Lung (tissue), 12 donors: ENCODE results near the gene TBCD. TPM values are rescaled to one million over a fixed set of nuclear protein-coding genes. Genes with fewer than 3 reads are reported as not detected.

ENCODE experiments used
- ATAC-seq: fragments of 200-7000 bp; cut with Tn5 transposase; one replicate; pipeline ENCODE4 v1.9.1; 2020; ENCODE audit warnings: moderate number of reproducible peaks; ENCODE audit not compliant: insufficient read depth, low FRiP score
- DNase-seq, 3 donors: peaks; one replicate each; pipeline ENCODE4 v3.0.0-alpha.2; 2013 to 2017
- H3K27ac ChIP-seq, 2 donors: one replicate each; pipeline ENCODE4 v1.5.1; 2013; ENCODE audit warnings: mild to moderate bottlenecking in 2 of 2, moderate library complexity in 2 of 2, control low read depth in 1 of 2, inconsistent platforms in 1 of 2, low read depth in 1 of 2, low read length in 1 of 2
- H3K27me3 ChIP-seq, 3 donors: one replicate each; pipeline ENCODE4 v1.5.1; 2013; ENCODE audit warnings: low read length in 2 of 3; ENCODE audit not compliant: control insufficient read depth in 3 of 3, insufficient read depth in 3 of 3
- H3K36me3 ChIP-seq, 4 donors: one replicate each; pipeline ENCODE4 v1.5.1; 2013; ENCODE audit warnings: low read length in 4 of 4, mild to moderate bottlenecking in 1 of 4, moderate library complexity in 1 of 4; ENCODE audit not compliant: control insufficient read depth in 4 of 4, insufficient read depth in 4 of 4
- H3K4me1 ChIP-seq, 5 donors: one replicate each; pipeline ENCODE4 v1.5.1; 2013; ENCODE audit warnings: low read length in 5 of 5, mild to moderate bottlenecking in 2 of 5, moderate library complexity in 1 of 5; ENCODE audit not compliant: control insufficient read depth in 5 of 5, insufficient read depth in 5 of 5
- H3K4me3 ChIP-seq: one replicate; pipeline ENCODE4 v1.5.1; 2013; ENCODE audit warnings: mild to moderate bottlenecking, control low read depth, moderate library complexity
- H3K9ac ChIP-seq, 2 donors: one replicate each; pipeline ENCODE4 v1.5.1; 2013; ENCODE audit warnings: low read length in 2 of 2, control low read depth in 1 of 2; ENCODE audit not compliant: insufficient read depth in 1 of 2
- H3K9me3 ChIP-seq, 4 donors: one replicate each; pipeline ENCODE4 v1.5.1; 2013; ENCODE audit warnings: low read length in 3 of 4, mild to moderate bottlenecking in 1 of 4, moderate library complexity in 1 of 4; ENCODE audit not compliant: control insufficient read depth in 4 of 4, insufficient read depth in 3 of 4
- WGBS, 2 donors: extraction: QIAGEN DNeasy Blood & Tissue Kit; methylation state at CpG; one replicate each; pipeline ENCODE4 v1.1.7; 2013; 5-methylcytosine and 5-hydroxymethylcytosine counted together
- polyA plus RNA-seq, 2 donors: library from polyadenylated mRNA; stranded (reverse); fragments of 200-250 nt; gene quantifications; one replicate each; pipeline ENCODE4 v1.2.1, GENCODE V29; 2013
- total RNA-seq, 2 donors: library from RNA; depleted of rRNA in 1 of 2; stranded (reverse); fragments of >200 nt in 1 of 2; gene quantifications; one replicate each; pipeline ENCODE4 v1.2.1, GENCODE V29; 2014 to 2021
- TF ChIP-seq, protein P1 (sequence below): IDR thresholded peaks from 2 replicates; pipeline ENCODE4 v1.5.1; 2012; ENCODE audit warnings: mild to moderate bottlenecking; ENCODE audit errors: control extremely low read depth, extremely low read depth
- donor health status: control.
- donor health status: control.
- donor health status: Bipolar disorder and iron deficiency.
- donor health status: healthy.
- donor health status: DM: yes; HTN: yes; CAD: no.

TBCD gene
- total and polyA plus RNA-seq, 4 donors, result 57.6 to 119 (median 90.3) TPM

DNA sequence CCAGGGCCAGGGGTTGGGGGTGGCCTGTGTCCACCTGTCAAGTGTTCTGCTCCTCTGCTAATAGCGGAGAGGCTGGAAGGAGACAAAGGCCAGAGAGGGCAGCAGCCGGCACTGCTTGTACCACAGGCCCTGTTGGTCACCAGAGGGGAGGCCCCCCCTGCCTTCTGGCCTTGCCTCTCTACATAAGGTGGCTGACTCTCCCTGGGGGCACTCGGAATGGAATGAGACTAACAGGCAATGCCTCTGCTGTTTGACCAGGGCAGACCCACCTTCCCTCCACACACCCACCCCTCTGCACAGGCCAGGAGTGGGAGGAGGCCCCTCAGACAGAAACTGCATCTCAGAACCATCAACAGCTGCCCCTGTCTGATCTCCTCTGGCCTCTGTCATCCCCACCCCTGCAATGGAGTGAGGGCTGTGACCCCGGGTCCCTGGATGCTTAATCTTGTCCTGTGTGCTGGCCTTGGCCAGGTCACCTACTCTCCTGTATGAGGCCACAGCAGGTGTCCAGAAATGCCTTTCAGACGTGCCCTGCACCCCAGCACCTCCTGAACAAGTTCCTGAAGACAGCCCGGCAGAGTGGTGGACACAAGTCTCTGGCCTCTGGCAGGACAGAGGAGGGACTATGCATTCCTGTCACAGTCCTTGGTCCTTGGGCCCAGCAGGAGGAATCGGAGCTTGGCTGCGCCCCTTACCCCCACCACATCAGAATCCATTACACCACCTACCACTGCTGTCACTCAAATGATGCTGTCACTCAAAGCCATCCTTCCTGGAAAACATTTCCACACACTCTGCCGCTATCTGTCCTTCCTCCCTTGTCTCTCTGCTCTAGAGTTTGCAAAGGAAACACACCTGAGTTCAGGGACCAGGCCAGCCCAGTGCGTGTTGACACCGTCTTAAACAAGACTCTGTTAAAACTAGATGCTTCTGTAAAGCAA is 195.5 kb downstream of the TBCD start:
- DNase-seq, result peak in 1 of 3 donors; percentile 9

DNA sequence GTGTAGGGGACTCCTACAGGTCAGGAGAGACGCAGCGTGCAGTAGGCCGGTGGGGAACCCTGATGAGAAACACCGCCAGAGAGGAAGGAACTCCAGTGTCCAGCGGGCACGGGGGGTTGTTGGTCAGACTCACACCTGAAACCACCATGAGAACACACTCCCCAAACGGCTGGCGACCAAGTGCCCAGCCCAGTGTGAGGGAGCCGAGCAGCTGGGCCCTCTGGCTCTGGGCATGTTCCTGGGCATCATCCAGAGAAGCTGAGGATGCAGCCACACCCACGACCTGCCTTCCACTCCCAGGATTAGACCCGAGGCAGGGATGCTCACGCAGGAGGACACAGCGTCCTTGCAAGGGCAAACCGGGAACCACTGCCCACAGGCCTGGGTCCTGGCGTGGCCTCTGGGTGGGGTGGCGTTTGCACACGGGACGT is 196.2 kb downstream of the TBCD start:
- 96% methylated on average over 18 of the region's 18 CpGs for WGBS, 2 donors
- H3K4me3 ChIP-seq, result no peak overlapping the region
- no peak overlapping the region for H3K9ac ChIP-seq
- H3K9me3 ChIP-seq, result peaks cover 0 to 20% (median 10%) of the 10 kb centered on the region in 4 donors
- ATAC-seq (no peak), DNase-seq (peak in 1 of 3 donors; percentile 8)
- no peak overlapping the region for H3K27ac ChIP-seq
- no peaks in the 10 kb centered on the region for H3K27me3 ChIP-seq
- no peaks in the 10 kb centered on the region for H3K4me1 ChIP-seq
- H3K36me3 ChIP-seq, result peaks cover 11 to 47% (median 13%) of the 10 kb centered on the region in 4 donors
- TF ChIP-seq, protein P1, sequence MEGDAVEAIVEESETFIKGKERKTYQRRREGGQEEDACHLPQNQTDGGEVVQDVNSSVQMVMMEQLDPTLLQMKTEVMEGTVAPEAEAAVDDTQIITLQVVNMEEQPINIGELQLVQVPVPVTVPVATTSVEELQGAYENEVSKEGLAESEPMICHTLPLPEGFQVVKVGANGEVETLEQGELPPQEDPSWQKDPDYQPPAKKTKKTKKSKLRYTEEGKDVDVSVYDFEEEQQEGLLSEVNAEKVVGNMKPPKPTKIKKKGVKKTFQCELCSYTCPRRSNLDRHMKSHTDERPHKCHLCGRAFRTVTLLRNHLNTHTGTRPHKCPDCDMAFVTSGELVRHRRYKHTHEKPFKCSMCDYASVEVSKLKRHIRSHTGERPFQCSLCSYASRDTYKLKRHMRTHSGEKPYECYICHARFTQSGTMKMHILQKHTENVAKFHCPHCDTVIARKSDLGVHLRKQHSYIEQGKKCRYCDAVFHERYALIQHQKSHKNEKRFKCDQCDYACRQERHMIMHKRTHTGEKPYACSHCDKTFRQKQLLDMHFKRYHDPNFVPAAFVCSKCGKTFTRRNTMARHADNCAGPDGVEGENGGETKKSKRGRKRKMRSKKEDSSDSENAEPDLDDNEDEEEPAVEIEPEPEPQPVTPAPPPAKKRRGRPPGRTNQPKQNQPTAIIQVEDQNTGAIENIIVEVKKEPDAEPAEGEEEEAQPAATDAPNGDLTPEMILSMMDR, result no peak

More for the DNA sequence above, 195.5 kb downstream of the TBCD start:
- Histone ChIP-seq H3K4me1 (no peaks in the 10 kb centered on the region), H3K27me3 (no peaks in the 10 kb centered on the region), H3K36me3 (peaks cover 17 to 51% (median 20%) of the 10 kb centered on the region in 4 donors), H3K9me3 (peaks cover 0 to 20% (median 10%) of the 10 kb centered on the region in 4 donors), H3K4me3 (no peak overlapping the region), H3K9ac (no peak overlapping the region), H3K27ac (no peak overlapping the region)
- TF ChIP-seq, protein P1, result no peak
- WGBS, 2 donors, result 93 to 97% methylated on average over 10 to 11 of the region's 11 CpGs
- no peak for ATAC-seq

DNA sequence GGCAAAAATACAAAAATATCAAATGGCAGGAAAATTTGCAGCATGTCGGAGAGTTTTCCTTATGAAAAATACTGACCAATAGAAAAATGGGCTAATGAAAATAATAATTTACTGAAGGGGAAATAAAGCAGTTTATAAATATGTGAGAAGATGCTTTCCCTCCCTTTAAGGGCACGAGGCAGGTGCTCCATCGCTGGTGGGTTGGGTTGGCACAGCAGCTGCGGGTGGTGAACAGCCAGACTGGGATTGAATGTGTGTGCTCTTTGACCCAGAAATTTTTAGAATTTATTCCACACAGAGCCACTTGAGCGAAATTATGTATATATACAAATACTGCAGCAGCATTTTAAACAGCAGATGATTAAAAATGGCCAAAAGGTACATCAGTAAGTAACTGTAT is 197.1 kb downstream of the TBCD start:
- Histone ChIP-seq H3K27me3 (no peaks in the 10 kb centered on the region), H3K4me1 (no peaks in the 10 kb centered on the region), H3K4me3 (no peak overlapping the region), H3K27ac (no peak overlapping the region), H3K9me3 (peaks cover 0 to 20% (median 6%) of the 10 kb centered on the region in 4 donors), H3K9ac (no peak overlapping the region), H3K36me3 (peaks cover 2 to 39% (median 8%) of the 10 kb centered on the region in 4 donors)
- peak in 1 of 3 donors; percentile 0 for DNase-seq
- TF ChIP-seq, protein P1, result no peak
- ATAC-seq, result no peak
- WGBS, 2 donors, result 97 to 99% methylated on average over 5 of the region's 5 CpGs
